HG03571 (cell line): ENCODE data around the gene PLA2G1B.
"Not testable (repeated sequence)": the region's sequence is repeated elsewhere in the genome, so short reads cannot be mapped to it uniquely, and the experiment has no call there.

Source experiments
- ATAC-seq: cut with Tn5 transposase; IDR thresholded peaks from one replicate; pipeline ENCODE4 v1.9.1; 2021; ENCODE audit not compliant: unreplicated experiment

The PLA2G1B gene

GRCh38 chr12:120359128-120359527 lies 31.5 kb upstream of the PLA2G1B start:
- ATAC-seq, result no peak

- no peak for ATAC-seq
These were observed 31.0 kb upstream of the PLA2G1B start for GRCh38 chr12:120358412-120359100.

- ATAC-seq, result no peak
These were observed 29.5 kb upstream of the PLA2G1B start for GRCh38 chr12:120357104-120357503.

- no peak for ATAC-seq
These were observed 29.0 kb upstream of the PLA2G1B start for GRCh38 chr12:120356567-120357030.

GRCh38 chr12:120353556-120354317 lies 26.2 kb upstream of the PLA2G1B start:
- no peak for ATAC-seq

GRCh38 chr12:120353136-120353535 lies 25.6 kb upstream of the PLA2G1B start:
- no peak for ATAC-seq

- ATAC-seq, result no peak
These were observed 24.5 kb upstream of the PLA2G1B start for GRCh38 chr12:120352117-120352516.

GRCh38 chr12:120350576-120351350 lies 23.2 kb upstream of the PLA2G1B start:
- no peak for ATAC-seq

- no peak for ATAC-seq
These were observed 20.2 kb upstream of the PLA2G1B start for GRCh38 chr12:120347766-120348165.

- no peak for ATAC-seq
These were observed 19.1 kb upstream of the PLA2G1B start for GRCh38 chr12:120346681-120347080.

GRCh38 chr12:120346031-120346430 lies 18.5 kb upstream of the PLA2G1B start:
- ATAC-seq, result no peak

- ATAC-seq, result no peak
These were observed 16.1 kb upstream of the PLA2G1B start for GRCh38 chr12:120343692-120344091.

GRCh38 chr12:120343039-120343537 lies 15.5 kb upstream of the PLA2G1B start:
- ATAC-seq, result no peak

GRCh38 chr12:120342175-120343038 lies 14.8 kb upstream of the PLA2G1B start:
- no peak for ATAC-seq

- no peak for ATAC-seq
These were observed 11.7 kb upstream of the PLA2G1B start for GRCh38 chr12:120339256-120339655.

GRCh38 chr12:120337730-120338129 lies 10.2 kb upstream of the PLA2G1B start:
- no peak for ATAC-seq

GRCh38 chr12:120336392-120336791 lies 8.8 kb upstream of the PLA2G1B start:
- ATAC-seq, result not testable (repeated sequence)

GRCh38 chr12:120335447-120335846 lies 7.9 kb upstream of the PLA2G1B start:
- ATAC-seq, result not testable (repeated sequence)

GRCh38 chr12:120332523-120332922 lies 4.9 kb upstream of the PLA2G1B start:
- ATAC-seq, result no peak

GRCh38 chr12:120332041-120332440 lies 4.5 kb upstream of the PLA2G1B start:
- no peak for ATAC-seq
